ENCODE results near the gene SYCP1.
"Not testable (repeated sequence)": the region's sequence is repeated elsewhere in the genome, so short reads cannot be mapped to it uniquely, and the experiment has no call there.

SYCP1 gene

GRCh38 chr1:114979278-114979891, 124.7 kb downstream of the SYCP1 start:
- DNase-seq, result peak; percentile 35

GRCh38 chr1:114982251-114982650, 127.6 kb downstream of the SYCP1 start:
- no peak for DNase-seq

GRCh38 chr1:114986286-114986685, 131.6 kb downstream of the SYCP1 start:
- no peak for DNase-seq

GRCh38 chr1:114988095-114988494, 133.4 kb downstream of the SYCP1 start:
- DNase-seq, result no peak

- DNase-seq, result no peak
These were observed 143.0 kb downstream of the SYCP1 start for GRCh38 chr1:114997510-114998289.

GRCh38 chr1:115006191-115006590, 151.5 kb downstream of the SYCP1 start:
- DNase-seq, result no peak

GRCh38 chr1:115012006-115012405, 157.3 kb downstream of the SYCP1 start:
- DNase-seq, result no peak

- no peak for DNase-seq
These were observed 157.8 kb downstream of the SYCP1 start for GRCh38 chr1:115012434-115012833.

- DNase-seq, result no peak
These were observed 159.1 kb downstream of the SYCP1 start for GRCh38 chr1:115013792-115014191.

- DNase-seq, result not testable (repeated sequence)
These were observed 164.9 kb downstream of the SYCP1 start for GRCh38 chr1:115019549-115019948.

- DNase-seq, result no peak
These were observed 166.5 kb downstream of the SYCP1 start for GRCh38 chr1:115021145-115021544.

- DNase-seq, result no peak
These were observed 168.9 kb downstream of the SYCP1 start for GRCh38 chr1:115023593-115023992.

GRCh38 chr1:115029526-115029925, 174.9 kb downstream of the SYCP1 start, which contains the start of gene TSHB:
TSHB (plus strand) TSS chr1:115029826; CDS start chr1:115033363, 3,537 bp downstream.
- no peak for DNase-seq

- no peak for DNase-seq
These were observed 176.9 kb downstream of the SYCP1 start for GRCh38 chr1:115031595-115031994.

- no peak for DNase-seq
These were observed 181.0 kb downstream of the SYCP1 start for GRCh38 chr1:115035652-115036051.

GRCh38 chr1:115036814-115037507, 182.3 kb downstream of the SYCP1 start:
- DNase-seq, result no peak

- no peak for DNase-seq
These were observed 185.8 kb downstream of the SYCP1 start for GRCh38 chr1:115040501-115040900.

GRCh38 chr1:115041654-115042053, 187.0 kb downstream of the SYCP1 start:
- DNase-seq, result no peak
